HG03558 (cell line): ENCODE measurements around the gene SERPINI1.

Source experiments
- ATAC-seq: cut with Tn5 transposase; IDR thresholded peaks from one replicate; pipeline ENCODE4 v1.9.1; 2021; ENCODE audit warnings: moderate number of reproducible peaks; ENCODE audit not compliant: unreplicated experiment; ENCODE audit errors: extremely low read depth

Gene SERPINI1, protein sequence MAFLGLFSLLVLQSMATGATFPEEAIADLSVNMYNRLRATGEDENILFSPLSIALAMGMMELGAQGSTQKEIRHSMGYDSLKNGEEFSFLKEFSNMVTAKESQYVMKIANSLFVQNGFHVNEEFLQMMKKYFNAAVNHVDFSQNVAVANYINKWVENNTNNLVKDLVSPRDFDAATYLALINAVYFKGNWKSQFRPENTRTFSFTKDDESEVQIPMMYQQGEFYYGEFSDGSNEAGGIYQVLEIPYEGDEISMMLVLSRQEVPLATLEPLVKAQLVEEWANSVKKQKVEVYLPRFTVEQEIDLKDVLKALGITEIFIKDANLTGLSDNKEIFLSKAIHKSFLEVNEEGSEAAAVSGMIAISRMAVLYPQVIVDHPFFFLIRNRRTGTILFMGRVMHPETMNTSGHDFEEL

GRCh38 chr3:167735233-167736138, at the start of gene SERPINI1:
TSS of gene SERPINI1 (plus strand) at chr3:167735721. CDS start at chr3:167789129, 53,408 bp downstream.
- peak; percentile 39 for ATAC-seq

DNA sequence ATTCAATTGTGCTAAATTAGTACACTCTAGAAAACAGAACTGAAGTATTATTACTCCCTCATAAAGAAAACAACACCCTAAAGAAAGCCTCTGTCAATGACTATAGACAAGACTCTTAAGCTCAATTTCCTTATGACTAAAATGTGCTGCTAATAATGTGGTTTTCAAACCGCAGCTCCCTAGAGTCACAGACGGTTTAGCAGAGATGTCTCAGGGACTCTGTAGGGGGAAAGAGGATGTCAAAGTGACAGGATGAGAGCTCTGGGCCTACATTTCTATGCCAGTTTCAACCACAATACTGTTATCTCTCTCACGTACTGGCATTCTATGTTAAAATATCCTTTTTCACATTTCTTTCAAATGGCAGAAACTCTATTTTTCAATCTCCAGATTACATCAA, 44.2 kb upstream of the SERPINI1 start:
- ATAC-seq = peak; percentile 100

GRCh38 chr3:167694121-167694520, 41.4 kb upstream of the SERPINI1 start:
- no peak for ATAC-seq

DNA sequence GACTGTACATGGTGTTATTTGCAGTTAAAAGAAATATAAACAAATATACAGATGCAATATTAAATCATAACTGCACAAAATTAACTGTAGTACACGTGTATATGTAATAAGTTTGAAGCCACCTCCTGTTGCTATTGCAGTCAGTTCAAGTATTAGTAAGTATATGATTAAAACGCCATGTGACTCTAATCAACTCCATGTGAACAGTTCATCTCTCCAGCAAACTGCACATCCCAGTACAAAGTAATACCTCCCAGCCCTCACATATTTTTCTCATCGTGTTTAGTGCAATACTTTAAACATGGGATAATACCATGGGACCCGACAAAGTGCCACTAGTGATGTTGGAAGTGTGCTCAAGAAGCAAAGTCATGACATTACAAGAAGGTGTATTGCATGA, 35.5 kb upstream of the SERPINI1 start:
- ATAC-seq = no peak

- no peak for ATAC-seq
These were observed 34.6 kb upstream of the SERPINI1 start for GRCh38 chr3:167700926-167701325.

DNA sequence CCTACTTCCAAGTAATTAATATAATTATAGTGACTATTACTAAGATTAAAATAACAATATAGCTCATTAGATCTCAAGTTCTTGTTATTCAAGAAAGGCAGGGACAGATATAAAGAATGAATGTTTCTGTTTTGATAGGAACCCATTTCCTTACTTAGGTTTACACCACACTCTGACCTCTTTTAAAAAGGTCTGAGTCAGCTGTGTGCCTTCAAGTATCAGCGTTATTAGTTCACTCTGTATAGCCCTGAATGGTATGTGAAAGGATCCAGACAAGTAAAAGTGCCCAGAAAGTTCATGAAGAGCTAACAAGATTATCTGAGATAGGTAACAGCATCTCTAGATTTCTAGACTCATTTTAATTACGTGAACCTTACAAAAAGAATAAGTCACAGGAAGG, 29.7 kb upstream of the SERPINI1 start:
- ATAC-seq = no peak

- no peak for ATAC-seq
These were observed 25.8 kb upstream of the SERPINI1 start for GRCh38 chr3:167709690-167710089.

GRCh38 chr3:167710552-167710951, 25.0 kb upstream of the SERPINI1 start:
- ATAC-seq = no peak

DNA sequence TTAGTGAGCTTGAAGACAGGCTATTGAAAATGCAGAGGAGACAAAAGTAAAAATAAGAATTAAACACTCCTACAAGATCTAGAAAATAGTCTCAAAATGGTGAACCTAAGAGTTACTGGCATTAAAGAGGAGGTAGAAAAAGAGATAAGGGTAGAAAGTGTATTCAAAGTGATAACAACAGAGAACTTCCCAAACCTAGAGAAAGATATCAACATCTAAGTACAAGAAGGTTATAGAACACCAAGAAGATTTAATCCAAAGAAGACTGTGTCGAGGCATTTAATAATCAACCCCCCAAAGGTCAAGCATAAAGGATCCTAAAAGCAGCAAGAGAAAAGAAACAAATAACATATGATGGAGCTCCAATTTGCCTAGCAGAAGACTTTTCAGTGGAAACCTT, 24.1 kb upstream of the SERPINI1 start:
- ATAC-seq = no peak

GRCh38 chr3:167712445-167712844, 23.1 kb upstream of the SERPINI1 start:
- ATAC-seq = no peak

DNA sequence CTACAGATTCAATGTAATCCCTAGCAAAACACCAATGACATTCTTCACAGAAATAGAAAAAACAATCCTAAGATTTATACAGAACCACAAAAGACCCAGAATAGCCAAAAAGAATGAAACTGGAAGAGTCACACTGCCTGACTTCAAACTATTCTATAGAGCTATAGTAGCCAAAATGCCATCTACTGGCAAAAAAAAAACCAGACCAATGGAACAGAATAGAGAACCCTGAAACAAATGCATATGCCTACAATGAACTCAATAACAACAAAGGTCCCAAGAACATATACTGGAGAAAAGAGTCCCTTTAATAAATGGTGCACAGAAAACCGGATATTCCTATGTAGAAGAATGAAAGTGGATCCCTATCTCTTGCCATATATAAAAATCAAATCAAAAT, 20.6 kb upstream of the SERPINI1 start:
- no peak for ATAC-seq

DNA sequence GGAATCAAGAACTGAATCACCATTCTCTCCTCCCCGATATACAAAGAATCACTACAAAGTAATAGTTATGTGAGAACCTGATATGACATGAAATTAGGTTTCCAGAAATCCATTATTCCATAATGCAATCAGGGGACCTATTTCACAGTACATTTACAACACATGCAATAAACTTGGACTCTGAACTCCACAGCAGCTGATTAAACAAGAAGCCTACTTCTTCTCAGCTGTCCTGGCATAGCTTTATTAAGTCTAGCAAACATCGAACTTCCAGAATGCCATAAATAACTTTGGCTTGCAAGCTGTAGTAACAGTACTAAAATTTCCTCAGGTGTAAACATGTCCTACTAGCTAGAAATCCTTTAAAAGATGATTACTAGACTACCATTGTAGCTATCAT, 18.6 kb upstream of the SERPINI1 start:
- ATAC-seq = no peak

DNA sequence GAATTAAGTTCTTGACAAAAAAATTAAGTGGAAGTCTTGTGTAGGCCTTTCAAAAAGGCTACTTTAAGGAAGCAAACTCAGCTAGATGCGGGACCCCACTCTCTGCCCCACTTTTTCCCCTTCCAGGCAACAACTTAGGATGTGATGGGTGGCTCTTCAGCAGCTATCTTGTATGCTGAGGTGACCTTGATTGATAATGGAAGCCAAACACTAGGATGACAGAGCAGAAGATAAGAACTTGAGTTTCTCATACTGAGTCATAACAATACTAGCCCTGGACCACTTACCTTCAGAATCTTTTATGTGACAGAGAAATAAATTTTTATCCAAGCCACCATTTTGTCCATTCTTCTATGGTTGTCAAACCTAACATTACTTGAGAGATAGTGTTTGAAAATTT, 16.9 kb upstream of the SERPINI1 start:
- ATAC-seq = no peak

- no peak for ATAC-seq
These were observed 12.5 kb upstream of the SERPINI1 start for GRCh38 chr3:167723025-167723512.

- no peak for ATAC-seq
These were observed 11.6 kb upstream of the SERPINI1 start for GRCh38 chr3:167723872-167724271.

- ATAC-seq = no peak
These were observed 7.3 kb upstream of the SERPINI1 start for GRCh38 chr3:167728176-167728575.

- ATAC-seq = no peak
These were observed 6.7 kb upstream of the SERPINI1 start for GRCh38 chr3:167728632-167729323.

GRCh38 chr3:167729591-167729990, 5.9 kb upstream of the SERPINI1 start:
- ATAC-seq = no peak

- no peak for ATAC-seq
These were observed 4.1 kb upstream of the SERPINI1 start for GRCh38 chr3:167731393-167731792.

DNA sequence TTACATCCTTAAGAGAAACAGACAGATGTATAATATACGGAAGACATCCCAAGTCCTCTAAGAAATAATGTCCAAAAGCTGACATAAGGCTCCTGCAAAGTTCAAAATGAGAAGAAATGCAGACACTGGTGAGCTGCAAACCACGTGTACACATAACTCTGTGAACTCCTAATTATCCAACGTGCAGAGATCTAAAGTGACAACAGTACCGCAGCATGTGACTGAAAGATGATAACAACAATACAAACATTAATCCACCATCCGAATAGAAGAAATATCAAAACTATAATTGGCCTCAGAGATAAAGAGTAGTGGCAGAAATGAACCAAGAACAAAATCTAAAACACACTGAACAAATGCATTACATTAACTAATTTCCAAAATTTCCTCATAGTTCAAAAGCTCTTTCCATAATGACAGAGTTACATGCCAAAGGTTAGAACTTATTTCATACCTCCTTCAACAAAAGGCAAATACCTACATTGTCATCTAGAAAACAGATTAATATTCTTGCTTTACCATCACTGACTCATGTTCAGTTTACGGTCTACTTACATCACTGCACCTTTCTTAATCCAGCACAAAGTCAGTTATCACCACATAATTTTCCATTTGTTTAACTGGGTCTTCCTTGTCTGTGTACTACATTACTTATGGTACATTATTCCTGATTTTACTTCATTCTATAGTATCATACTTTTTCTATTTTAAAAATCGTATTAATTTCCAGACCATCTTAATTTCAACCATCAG, 3.0 kb upstream of the SERPINI1 start:
- ATAC-seq = no peak
